Mucosa of stomach (tissue), 1 donor: ENCODE data around the gene AGGF1.
"Not testable (repeated sequence)": the region's sequence is repeated elsewhere in the genome, so short reads cannot be mapped to it uniquely, and the experiment has no call there.

ENCODE experiments used
- H3K27me3 ChIP-seq: one replicate; pipeline ENCODE4 v1.7.0; 2013; ENCODE audit warnings: mild to moderate bottlenecking, low read length; ENCODE audit not compliant: control insufficient read depth, insufficient read depth
- H3K36me3 ChIP-seq: one replicate; pipeline ENCODE4 v1.7.0; 2013; ENCODE audit warnings: low read length; ENCODE audit not compliant: control insufficient read depth, insufficient read depth
- H3K4me1 ChIP-seq: one replicate; pipeline ENCODE4 v1.7.0; 2013; ENCODE audit warnings: mild to moderate bottlenecking, low read length; ENCODE audit not compliant: control insufficient read depth, insufficient read depth
- H3K4me3 ChIP-seq: one replicate; pipeline ENCODE4 v1.7.0; 2013; ENCODE audit warnings: low read length
- H3K9ac ChIP-seq: one replicate; pipeline ENCODE4 v1.7.0; 2013; ENCODE audit warnings: mild to moderate bottlenecking, low read length, moderate library complexity
- H3K9me3 ChIP-seq: one replicate; pipeline ENCODE4 v1.7.0; 2013; ENCODE audit warnings: mild to moderate bottlenecking, low read length, moderate library complexity; ENCODE audit not compliant: control insufficient read depth
- donor health status: Pancreatic carcinoma.

Gene AGGF1

GRCh38 chr5:77104813-77105212, 74.6 kb downstream of the AGGF1 start:
- no peak overlapping the region for H3K9ac ChIP-seq
- H3K36me3 ChIP-seq = no peaks in the 10 kb centered on the region
- no peaks in the 10 kb centered on the region for H3K4me1 ChIP-seq
- H3K27me3 ChIP-seq = no peaks in the 10 kb centered on the region
- no peak overlapping the region for H3K4me3 ChIP-seq
- no peaks in the 10 kb centered on the region for H3K9me3 ChIP-seq

DNA sequence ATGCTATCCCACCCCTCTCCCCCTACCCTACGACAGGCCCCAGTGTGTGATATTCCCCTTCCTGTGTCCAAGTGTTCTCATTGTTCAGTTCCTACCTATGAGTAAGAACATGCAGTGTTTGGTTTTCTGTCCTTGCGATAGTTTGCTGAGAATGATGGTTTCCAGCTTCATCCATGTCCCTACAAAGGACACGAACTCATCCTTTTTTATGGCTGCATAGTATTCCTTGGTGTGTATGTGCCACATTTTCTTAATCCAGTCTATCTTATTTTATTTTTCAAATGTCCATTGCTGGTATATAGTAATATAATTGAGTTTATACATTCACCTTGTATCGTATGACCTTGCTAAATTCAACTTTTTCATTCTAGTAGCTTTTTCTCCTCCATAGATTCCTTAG, 76.8 kb downstream of the AGGF1 start:
- not testable (repeated sequence) for H3K9me3 ChIP-seq, H3K4me1 ChIP-seq, H3K36me3 ChIP-seq, H3K4me3 ChIP-seq, H3K27me3 ChIP-seq, H3K9ac ChIP-seq
